Esophagus muscularis mucosa (tissue), 3 donors: Measurements from ENCODE around the gene COL6A6.

Experiments used
- POLR2A ChIP-seq: fragments of 450-650 bp; IDR thresholded peaks from one replicate; pipeline ENCODE4 v1.6.1; 2017; ENCODE audit warnings: antibody characterized with exemption, moderate library complexity, mild to moderate bottlenecking, low read depth
- POLR2AphosphoS5 ChIP-seq, 2 donors: sonication (generic); formaldehyde crosslinking; IDR thresholded peaks; one replicate each; pipeline ENCODE4 v1.6.1; 2017; ENCODE audit warnings: antibody characterized with exemption in 2 of 2
- TF ChIP-seq, protein P1 (sequence below), 3 experiments: fragments of 200-600 bp in 2 of 3; fragments of 450-650 bp in 1 of 3; sonication (generic) in 2 of 3; IDR thresholded peaks; one replicate each; pipeline ENCODE4 v1.5.1; 2017 to 2019; ENCODE audit warnings: antibody characterized with exemption in 3 of 3, mild to moderate bottlenecking in 2 of 3, moderate library complexity in 1 of 3

DNA sequence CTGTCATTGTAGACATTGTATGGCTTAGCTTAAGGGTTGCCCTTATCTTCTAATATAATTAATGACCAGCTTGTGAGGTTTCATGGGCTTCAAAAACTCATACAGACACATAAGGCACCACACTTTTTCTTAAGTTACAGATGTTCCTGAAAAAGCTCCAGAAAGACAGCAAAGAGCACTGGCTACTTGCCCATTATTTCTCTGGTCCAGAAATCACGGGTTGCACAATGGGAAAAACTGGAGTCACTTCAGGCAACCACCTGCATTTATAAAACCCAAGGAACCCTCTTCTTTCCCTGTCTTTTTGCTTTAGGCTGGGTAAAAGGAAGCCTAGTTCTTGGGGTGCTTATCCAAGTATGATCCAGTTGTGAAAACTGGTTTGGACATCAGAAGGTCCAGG, 2.3 kb upstream of the COL6A6 start:
- TF ChIP-seq, protein P1, sequence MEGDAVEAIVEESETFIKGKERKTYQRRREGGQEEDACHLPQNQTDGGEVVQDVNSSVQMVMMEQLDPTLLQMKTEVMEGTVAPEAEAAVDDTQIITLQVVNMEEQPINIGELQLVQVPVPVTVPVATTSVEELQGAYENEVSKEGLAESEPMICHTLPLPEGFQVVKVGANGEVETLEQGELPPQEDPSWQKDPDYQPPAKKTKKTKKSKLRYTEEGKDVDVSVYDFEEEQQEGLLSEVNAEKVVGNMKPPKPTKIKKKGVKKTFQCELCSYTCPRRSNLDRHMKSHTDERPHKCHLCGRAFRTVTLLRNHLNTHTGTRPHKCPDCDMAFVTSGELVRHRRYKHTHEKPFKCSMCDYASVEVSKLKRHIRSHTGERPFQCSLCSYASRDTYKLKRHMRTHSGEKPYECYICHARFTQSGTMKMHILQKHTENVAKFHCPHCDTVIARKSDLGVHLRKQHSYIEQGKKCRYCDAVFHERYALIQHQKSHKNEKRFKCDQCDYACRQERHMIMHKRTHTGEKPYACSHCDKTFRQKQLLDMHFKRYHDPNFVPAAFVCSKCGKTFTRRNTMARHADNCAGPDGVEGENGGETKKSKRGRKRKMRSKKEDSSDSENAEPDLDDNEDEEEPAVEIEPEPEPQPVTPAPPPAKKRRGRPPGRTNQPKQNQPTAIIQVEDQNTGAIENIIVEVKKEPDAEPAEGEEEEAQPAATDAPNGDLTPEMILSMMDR (IDR thresholded peaks at IDR 0.05), result no peak
- no peak for TF ChIP-seq POLR2AphosphoS5 (IDR thresholded peaks at IDR 0.05)
- no peak for TF ChIP-seq POLR2A
